NOMO-1 treated with DMSO at 0.1 percent for 48 hours (cell line): ENCODE data around the gene DHX32.
"Not testable (repeated sequence)": the region's sequence is repeated elsewhere in the genome, so short reads cannot be mapped to it uniquely, and the experiment has no call there.

Source experiments
- DNase-seq: peaks from one replicate; lab custom pipeline; 2025; ENCODE audit not compliant: unreplicated experiment; lab: John Stamatoyannopoulos, UW

DHX32 gene

GRCh38 chr10:125896088-125896934, 15.2 kb upstream of the DHX32 start, which contains the start of gene FANK1:
Gene FANK1 (plus strand): TSS chr10:125896564. CDS start chr10:125896643, 79 bp downstream.
- DNase-seq = peak; percentile 72

- not testable (repeated sequence) for DNase-seq
These were observed 14.3 kb upstream of the DHX32 start for GRCh38 chr10:125895130-125896087.

- DNase-seq = not testable (repeated sequence)
These were observed 13.1 kb upstream of the DHX32 start for GRCh38 chr10:125894176-125894575.

GRCh38 chr10:125892402-125892801, 11.3 kb upstream of the DHX32 start:
- DNase-seq = not testable (repeated sequence)

- DNase-seq = not testable (repeated sequence)
These were observed 8.3 kb upstream of the DHX32 start for GRCh38 chr10:125889441-125889840.

- no peak for DNase-seq
These were observed 5.9 kb upstream of the DHX32 start for GRCh38 chr10:125886914-125887512.

- no peak for DNase-seq
These were observed 2.1 kb upstream of the DHX32 start for GRCh38 chr10:125883211-125883610.

GRCh38 chr10:125882596-125882995, 1.5 kb upstream of the DHX32 start:
- no peak for DNase-seq

GRCh38 chr10:125880719-125881118, 373 bp downstream of the DHX32 start:
- no peak for DNase-seq

GRCh38 chr10:125878957-125879835, 1.9 kb downstream of the DHX32 start:
- no peak for DNase-seq

- DNase-seq = no peak
These were observed 9.8 kb downstream of the DHX32 start for GRCh38 chr10:125871338-125871737.

GRCh38 chr10:125868372-125868975, 12.6 kb downstream of the DHX32 start:
- peak; percentile 26 for DNase-seq

GRCh38 chr10:125866421-125867029, 14.6 kb downstream of the DHX32 start:
- DNase-seq = no peak

GRCh38 chr10:125865120-125865519, 16.0 kb downstream of the DHX32 start:
- no peak for DNase-seq

GRCh38 chr10:125859128-125859817, 21.8 kb downstream of the DHX32 start:
- DNase-seq = no peak

- no peak for DNase-seq
These were observed 23.8 kb downstream of the DHX32 start for GRCh38 chr10:125857185-125857760.

- no peak for DNase-seq
These were observed 28.6 kb downstream of the DHX32 start for GRCh38 chr10:125852487-125852886.
